WERI-Rb-1 (cell line): ENCODE results near the gene EPB41L2.

Source experiments
- DNase-seq: peaks from one replicate; pipeline ENCODE4 v3.0.0-alpha.2; 2020
- H3K27ac ChIP-seq: fragments of 250-450 bp; sonication (Bioruptor Pico); 2 replicates; pipeline ENCODE4 v1.5.1; 2020; ENCODE audit warnings: mild to moderate bottlenecking, moderate library complexity
- H3K27me3 ChIP-seq: fragments of 250-450 bp; sonication (Bioruptor Pico); 2 replicates; pipeline ENCODE4 v1.5.1; 2021; ENCODE audit warnings: mild to moderate bottlenecking, low read depth, moderate library complexity; ENCODE audit not compliant: insufficient read depth, severe bottlenecking
- H3K36me3 ChIP-seq: fragments of 250-450 bp; sonication (Bioruptor Pico); 2 replicates; pipeline ENCODE4 v1.5.1; 2020; ENCODE audit warnings: mild to moderate bottlenecking, moderate library complexity
- H3K4me3 ChIP-seq: 2 replicates; pipeline ENCODE4 v1.5.1; 2011; ENCODE audit warnings: low read depth, mild to moderate bottlenecking, control low read depth, low read length
- H3K9me3 ChIP-seq: fragments of 250-450 bp; sonication (Bioruptor Pico); 2 replicates; pipeline ENCODE4 v1.5.1; 2021; ENCODE audit warnings: mild to moderate bottlenecking, moderate library complexity; ENCODE audit not compliant: severe bottlenecking
- TF ChIP-seq, protein P1 (sequence below): IDR thresholded peaks from 2 replicates; pipeline ENCODE4 v1.5.1; 2011; ENCODE audit warnings: low read depth, mild to moderate bottlenecking, control low read depth, inconsistent platforms, low read length

EPB41L2 gene

DNA sequence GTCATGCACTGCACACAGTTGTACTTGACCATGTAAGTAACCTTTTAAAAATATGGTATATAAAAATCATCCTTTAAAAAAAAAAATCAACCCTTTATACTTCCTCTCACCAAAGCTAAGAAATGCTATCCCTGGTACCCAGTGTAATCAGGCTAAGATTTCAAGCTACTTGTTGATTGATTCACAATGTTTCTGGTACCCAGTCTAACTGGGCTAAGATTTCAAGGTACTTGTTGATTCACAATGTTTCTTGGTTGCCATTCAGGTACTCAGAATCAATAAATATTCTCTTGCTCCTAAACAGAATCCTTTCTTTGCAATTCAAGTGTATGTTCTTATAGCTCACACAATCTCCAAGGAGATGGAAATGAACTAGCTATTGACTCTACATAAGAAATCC, 159.4 kb downstream of the EPB41L2 start:
- TF ChIP-seq, protein P1, sequence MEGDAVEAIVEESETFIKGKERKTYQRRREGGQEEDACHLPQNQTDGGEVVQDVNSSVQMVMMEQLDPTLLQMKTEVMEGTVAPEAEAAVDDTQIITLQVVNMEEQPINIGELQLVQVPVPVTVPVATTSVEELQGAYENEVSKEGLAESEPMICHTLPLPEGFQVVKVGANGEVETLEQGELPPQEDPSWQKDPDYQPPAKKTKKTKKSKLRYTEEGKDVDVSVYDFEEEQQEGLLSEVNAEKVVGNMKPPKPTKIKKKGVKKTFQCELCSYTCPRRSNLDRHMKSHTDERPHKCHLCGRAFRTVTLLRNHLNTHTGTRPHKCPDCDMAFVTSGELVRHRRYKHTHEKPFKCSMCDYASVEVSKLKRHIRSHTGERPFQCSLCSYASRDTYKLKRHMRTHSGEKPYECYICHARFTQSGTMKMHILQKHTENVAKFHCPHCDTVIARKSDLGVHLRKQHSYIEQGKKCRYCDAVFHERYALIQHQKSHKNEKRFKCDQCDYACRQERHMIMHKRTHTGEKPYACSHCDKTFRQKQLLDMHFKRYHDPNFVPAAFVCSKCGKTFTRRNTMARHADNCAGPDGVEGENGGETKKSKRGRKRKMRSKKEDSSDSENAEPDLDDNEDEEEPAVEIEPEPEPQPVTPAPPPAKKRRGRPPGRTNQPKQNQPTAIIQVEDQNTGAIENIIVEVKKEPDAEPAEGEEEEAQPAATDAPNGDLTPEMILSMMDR, result no peak

DNA sequence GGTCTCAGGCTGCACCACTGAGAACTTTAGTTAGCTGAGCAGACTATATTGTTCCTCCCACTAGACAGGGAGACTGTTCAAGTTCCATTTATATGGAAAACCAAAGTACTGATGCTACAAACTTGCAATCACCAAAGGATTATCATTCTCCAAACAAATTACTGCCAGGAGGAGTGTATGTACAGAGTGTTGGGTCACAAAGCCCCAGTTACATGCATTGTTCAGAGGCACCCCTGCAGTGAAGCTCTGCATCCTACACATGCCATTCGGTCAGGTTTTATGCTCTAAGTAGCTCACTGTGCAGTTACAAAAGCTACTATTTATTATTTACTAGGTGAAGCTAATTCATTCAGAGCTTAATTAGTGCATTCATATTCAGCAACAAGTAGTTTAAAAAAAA, 160.0 kb downstream of the EPB41L2 start:
- H3K4me3 ChIP-seq, result no peak overlapping the region
- no peaks in the 10 kb centered on the region for H3K27me3 ChIP-seq
- DNase-seq, result no peak
- H3K9me3 ChIP-seq, result no peaks in the 10 kb centered on the region
- no peaks in the 10 kb centered on the region for H3K36me3 ChIP-seq
- TF ChIP-seq, protein P1, result no peak
- H3K27ac ChIP-seq, result no peak overlapping the region

More for the DNA sequence above, 159.4 kb downstream of the EPB41L2 start:
- Histone ChIP-seq H3K4me3 (no peak overlapping the region), H3K9me3 (no peaks in the 10 kb centered on the region), H3K36me3 (no peaks in the 10 kb centered on the region), H3K27ac (no peak overlapping the region), H3K27me3 (no peaks in the 10 kb centered on the region)
- no peak for DNase-seq

DNA sequence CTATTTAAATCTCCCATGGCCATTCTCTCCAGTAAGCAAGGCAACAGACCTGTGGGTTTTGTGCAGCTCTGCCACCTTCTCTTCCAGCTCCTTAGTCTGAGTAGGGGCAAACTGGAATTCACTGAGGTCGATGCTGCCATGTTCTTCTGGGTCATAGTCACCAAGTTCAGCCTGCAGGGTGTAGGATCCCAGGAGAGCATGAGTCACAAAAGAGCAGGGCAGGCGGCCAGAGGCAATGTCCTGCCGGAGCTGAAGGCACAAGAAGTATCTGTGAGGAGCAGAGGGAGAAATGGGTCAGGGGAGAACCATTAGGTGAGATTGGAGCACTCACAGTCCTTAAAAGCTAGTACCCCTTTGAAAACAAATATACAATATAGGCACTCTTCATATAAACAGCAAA, 162.1 kb downstream of the EPB41L2 start:
- no peak for DNase-seq
- TF ChIP-seq, protein P1, result no peak
- no peaks in the 10 kb centered on the region for H3K27me3 ChIP-seq
- H3K9me3 ChIP-seq, result no peaks in the 10 kb centered on the region
- no peak overlapping the region for H3K27ac ChIP-seq
- H3K36me3 ChIP-seq, result no peaks in the 10 kb centered on the region
- H3K4me3 ChIP-seq, result no peak overlapping the region

DNA sequence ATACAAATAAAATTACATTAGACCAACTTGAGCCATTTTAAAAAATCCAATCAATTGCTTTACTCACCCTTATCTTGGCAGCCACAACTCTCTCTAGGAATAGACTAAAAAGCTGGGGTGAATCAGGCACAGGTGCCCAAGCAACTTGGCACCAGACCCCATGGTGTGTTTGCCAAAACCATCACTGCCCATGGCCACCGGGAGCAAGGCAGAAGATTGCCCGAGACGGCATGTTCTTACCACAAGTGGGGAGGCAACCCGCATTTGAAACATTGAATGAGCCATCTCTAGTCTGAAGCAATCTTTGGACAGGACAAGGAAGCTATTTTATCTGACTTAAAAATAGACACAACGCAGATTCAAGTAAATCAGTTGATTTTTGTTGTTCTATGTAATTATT, 166.8 kb downstream of the EPB41L2 start:
- H3K27me3 ChIP-seq, result no peaks in the 10 kb centered on the region
- no peaks in the 10 kb centered on the region for H3K9me3 ChIP-seq
- no peak for DNase-seq
- TF ChIP-seq, protein P1, result no peak
- no peak overlapping the region for H3K27ac ChIP-seq
- no peak overlapping the region for H3K4me3 ChIP-seq
- no peaks in the 10 kb centered on the region; the same call in 1 of the 2 replicates for H3K36me3 ChIP-seq

DNA sequence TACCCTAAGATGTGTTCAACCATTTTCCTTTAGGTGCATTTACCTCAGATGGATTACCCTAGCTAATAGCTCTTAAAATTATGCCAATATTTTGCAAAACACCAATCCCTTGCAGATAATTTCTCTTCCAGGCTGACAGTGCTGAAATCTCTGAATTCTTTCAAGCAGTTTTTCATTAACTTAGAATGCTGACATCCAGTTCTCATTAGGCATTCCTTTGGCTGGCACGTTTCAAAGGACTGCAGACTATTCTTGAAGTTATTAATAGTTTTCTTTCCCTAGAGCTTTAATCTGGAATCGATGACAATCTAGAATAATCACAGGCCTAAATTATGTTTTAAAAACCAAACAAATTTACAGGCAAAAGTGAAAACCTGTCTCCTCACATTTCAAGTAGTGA, 167.5 kb downstream of the EPB41L2 start:
- Histone ChIP-seq H3K27ac (no peak overlapping the region), H3K27me3 (no peaks in the 10 kb centered on the region), H3K9me3 (no peaks in the 10 kb centered on the region), H3K4me3 (no peak overlapping the region), H3K36me3 (no peaks in the 10 kb centered on the region; the same call in 1 of the 2 replicates)
- no peak for DNase-seq
- TF ChIP-seq, protein P1, result no peak

DNA sequence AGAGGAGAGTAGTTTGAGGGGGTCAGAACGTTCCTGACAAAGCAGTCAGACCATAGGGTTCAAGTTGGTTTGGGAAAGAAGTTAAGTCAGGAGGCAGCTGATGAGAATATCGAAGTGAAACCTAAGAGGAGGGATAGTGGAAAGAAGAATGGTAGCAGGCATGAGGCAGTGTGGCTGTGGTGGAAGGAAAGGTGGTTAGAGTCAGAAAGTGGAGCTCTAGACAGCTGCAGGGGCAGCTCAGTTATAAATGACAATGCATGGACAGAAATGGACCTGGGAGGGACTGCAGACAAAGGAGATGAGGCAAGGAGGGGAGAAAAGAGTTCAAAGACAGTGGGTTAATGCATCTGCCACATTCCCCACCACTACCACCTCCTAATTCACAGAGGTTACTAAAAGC, 169.3 kb downstream of the EPB41L2 start:
- Histone ChIP-seq H3K36me3 (no peaks in the 10 kb centered on the region; the same call in 1 of the 2 replicates), H3K27me3 (no peaks in the 10 kb centered on the region), H3K9me3 (no peaks in the 10 kb centered on the region), H3K4me3 (no peak overlapping the region), H3K27ac (no peak overlapping the region)
- TF ChIP-seq, protein P1, result no peak
- no peak for DNase-seq
